T47D (cell line): ENCODE results near the gene PURA.

Source experiments
- DNase-seq, 2 experiments: peaks; one replicate each; pipeline versions ENCODE4 v3.0.0 to v3.0.0-alpha.2; 2011 to 2012; ENCODE audit warnings: low read depth in 1 of 2, low spot score in 1 of 2
- JUND ChIP-seq: IDR thresholded peaks from 2 replicates; pipeline ENCODE4 v1.6.1; 2012; ENCODE audit warnings: low read depth
- in situ Hi-C: cut with HindIII; loops from 2 replicates; pipeline ENCODE4 v1.10.0; 2016; ENCODE audit warnings: low sequenced_read_pairs, low pct_unique_long_range_greater_than_20kb

The PURA gene

GRCh38 chr5:140113699-140114263, at the start of gene PURA:
Gene PURA, plus strand, starts transcription at chr5:140114109. Its CDS starts 73 bp downstream, at chr5:140114182.
- peak; percentile 96 to 97 for DNase-seq
- in situ Hi-C loops: no loop called here
- TF ChIP-seq JUND: no peak

- no peak for DNase-seq
- TF ChIP-seq JUND: no peak
- in situ Hi-C loops: no loop called here
These were observed 41.1 kb upstream of the PURA start for GRCh38 chr5:140072812-140073211.

- no peak for TF ChIP-seq JUND
- no peak for DNase-seq
- in situ Hi-C loops: no loop called here
These were observed 40.6 kb upstream of the PURA start for GRCh38 chr5:140073296-140073695.

DNA sequence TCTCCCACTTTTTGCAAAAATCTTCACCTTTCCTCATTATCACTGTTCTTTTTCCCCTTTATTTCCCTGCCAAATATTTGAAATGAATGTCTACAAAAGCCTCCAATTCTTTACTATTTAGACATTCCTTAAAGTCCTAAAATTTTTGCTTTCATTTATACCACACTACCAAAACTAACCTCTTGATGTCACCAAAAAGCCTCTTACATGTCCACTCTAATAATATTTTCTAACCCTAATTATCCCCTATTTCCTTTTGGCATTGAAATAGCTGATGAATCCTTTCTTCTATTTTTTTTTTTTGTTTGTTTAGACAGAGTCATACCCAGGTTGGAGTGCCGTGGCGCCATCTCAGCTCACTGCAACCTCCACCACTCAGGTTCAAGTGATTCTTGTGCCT, 38.5 kb upstream of the PURA start:
- peak in 1 of 2 experiments; percentile 40 for DNase-seq
- no peak for TF ChIP-seq JUND
- in situ Hi-C loops: no loop called here

- TF ChIP-seq JUND: no peak
- DNase-seq: no peak
- in situ Hi-C loops: no loop called here
These were observed 37.8 kb upstream of the PURA start for GRCh38 chr5:140076142-140076541.

GRCh38 chr5:140076788-140077187, 37.1 kb upstream of the PURA start:
- in situ Hi-C loops: no loop called here
- no peak for DNase-seq
- TF ChIP-seq JUND: no peak

- no peak for DNase-seq
- in situ Hi-C loops: no loop called here
- no peak for TF ChIP-seq JUND
These were observed 30.8 kb upstream of the PURA start for GRCh38 chr5:140083120-140083519.

GRCh38 chr5:140083650-140084049, 30.3 kb upstream of the PURA start:
- in situ Hi-C loops: no loop called here
- DNase-seq: no peak
- no peak for TF ChIP-seq JUND

DNA sequence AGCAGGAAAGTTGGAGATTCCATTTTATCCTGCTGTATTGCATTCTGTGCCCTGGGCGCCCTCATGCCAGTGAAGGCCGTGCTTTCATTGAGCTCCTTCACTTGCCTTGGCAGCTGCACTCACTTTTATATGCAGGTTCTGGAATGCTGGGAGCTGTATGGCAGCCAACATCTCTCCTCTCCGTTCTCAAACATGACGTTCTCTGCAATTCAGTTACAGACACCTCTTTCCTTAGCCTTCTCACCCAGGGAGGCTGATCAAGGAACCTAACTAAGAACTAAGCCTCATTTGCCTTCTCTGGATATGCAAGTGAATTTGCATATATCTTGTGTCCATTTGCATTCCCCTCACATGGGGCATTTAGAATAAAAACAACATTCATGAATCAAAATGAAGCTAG, 29.4 kb upstream of the PURA start:
- no peak for TF ChIP-seq JUND
- in situ Hi-C loops: no loop called here
- no peak for DNase-seq

- in situ Hi-C loops: no loop called here
These were observed 23.7 kb upstream of the PURA start for GRCh38 chr5:140090251-140090650.

GRCh38 chr5:140093179-140093578, 20.7 kb upstream of the PURA start:
- in situ Hi-C loops: no loop called here
- no peak for DNase-seq
- TF ChIP-seq JUND: no peak

More at GRCh38 chr5:140090251-140090650, 23.7 kb upstream of the PURA start:
- TF ChIP-seq JUND: no peak
- DNase-seq: no peak

GRCh38 chr5:140093866-140094265, 20.0 kb upstream of the PURA start:
- DNase-seq: no peak
- no peak for TF ChIP-seq JUND
- in situ Hi-C loops: no loop called here

GRCh38 chr5:140094889-140095288, 19.0 kb upstream of the PURA start:
- no peak for TF ChIP-seq JUND
- in situ Hi-C loops: no loop called here
- no peak for DNase-seq

GRCh38 chr5:140101179-140101578, 12.7 kb upstream of the PURA start:
- DNase-seq: no peak
- in situ Hi-C loops: no loop called here
- TF ChIP-seq JUND: no peak
